ENCODE measurements around the gene LRRC7. TPM values are rescaled to one million over a fixed set of nuclear protein-coding genes. Genes with fewer than 3 reads are reported as not detected.

Gene LRRC7
- polyA plus RNA-seq, 1 experiment, result 0.22 TPM

DNA sequence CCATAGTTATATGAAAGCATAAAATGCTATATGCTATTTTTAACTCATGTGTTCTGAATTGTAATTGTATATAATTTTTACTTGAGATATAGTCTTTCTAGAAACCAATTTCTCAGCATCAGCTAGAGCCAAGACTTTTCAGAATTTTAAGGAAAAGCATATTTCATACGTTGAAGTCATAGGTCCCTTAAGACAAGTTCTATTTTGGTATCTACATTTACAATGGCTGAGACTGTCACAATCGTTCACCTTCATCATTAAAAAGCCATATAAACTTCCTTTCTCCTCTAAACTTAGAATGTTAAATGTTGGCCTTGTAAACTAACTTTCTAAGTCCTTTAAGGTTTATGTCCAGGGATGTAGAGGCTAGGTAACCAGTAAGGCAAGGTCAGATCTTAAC is 533.5 kb downstream of the LRRC7 start:
- TF ChIP-seq, protein P1, sequence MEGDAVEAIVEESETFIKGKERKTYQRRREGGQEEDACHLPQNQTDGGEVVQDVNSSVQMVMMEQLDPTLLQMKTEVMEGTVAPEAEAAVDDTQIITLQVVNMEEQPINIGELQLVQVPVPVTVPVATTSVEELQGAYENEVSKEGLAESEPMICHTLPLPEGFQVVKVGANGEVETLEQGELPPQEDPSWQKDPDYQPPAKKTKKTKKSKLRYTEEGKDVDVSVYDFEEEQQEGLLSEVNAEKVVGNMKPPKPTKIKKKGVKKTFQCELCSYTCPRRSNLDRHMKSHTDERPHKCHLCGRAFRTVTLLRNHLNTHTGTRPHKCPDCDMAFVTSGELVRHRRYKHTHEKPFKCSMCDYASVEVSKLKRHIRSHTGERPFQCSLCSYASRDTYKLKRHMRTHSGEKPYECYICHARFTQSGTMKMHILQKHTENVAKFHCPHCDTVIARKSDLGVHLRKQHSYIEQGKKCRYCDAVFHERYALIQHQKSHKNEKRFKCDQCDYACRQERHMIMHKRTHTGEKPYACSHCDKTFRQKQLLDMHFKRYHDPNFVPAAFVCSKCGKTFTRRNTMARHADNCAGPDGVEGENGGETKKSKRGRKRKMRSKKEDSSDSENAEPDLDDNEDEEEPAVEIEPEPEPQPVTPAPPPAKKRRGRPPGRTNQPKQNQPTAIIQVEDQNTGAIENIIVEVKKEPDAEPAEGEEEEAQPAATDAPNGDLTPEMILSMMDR (IDR thresholded peaks at IDR 0.05; ENCODE audit: insufficient read depth, low read depth, low read length), result no peak
- DNase-seq (ENCODE audit: low read depth), result no peak
- H3K27me3 ChIP-seq (ENCODE audit: control insufficient read depth, insufficient read depth, low read length), result no peaks in the 10 kb centered on the region
- ChIA-PET POLR2A (no interaction called here), CTCF (no interaction called here)
- no peak overlapping the region for H3K4me3 ChIP-seq (ENCODE audit: low read depth, low read length)
- H3K36me3 ChIP-seq (ENCODE audit: control insufficient read depth, insufficient read depth, low read length), result no peaks in the 10 kb centered on the region

DNA sequence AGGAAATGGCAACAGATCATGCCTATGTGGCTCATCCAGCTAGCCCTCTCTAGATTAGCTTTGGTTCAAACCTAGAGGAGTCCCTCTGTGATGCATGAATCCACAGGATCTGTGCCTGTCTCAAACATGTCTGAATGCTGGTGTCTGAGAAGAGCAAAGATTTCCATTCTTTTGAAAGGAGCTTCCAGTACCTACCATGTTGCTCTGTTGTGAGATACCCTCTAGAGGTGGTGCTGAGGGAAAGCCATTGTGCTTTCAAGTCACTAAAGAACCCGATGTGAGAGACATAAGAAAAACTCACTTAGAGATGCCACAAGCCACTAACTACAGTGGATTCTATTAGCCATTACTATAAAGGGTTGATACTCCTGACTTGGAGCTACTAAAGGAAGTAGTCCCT is 534.1 kb downstream of the LRRC7 start:
- CTCF ChIA-PET, result no interaction called here
- no peak overlapping the region for H3K4me3 ChIP-seq (ENCODE audit: low read depth, low read length)
- no peaks in the 10 kb centered on the region for H3K27me3 ChIP-seq (ENCODE audit: control insufficient read depth, insufficient read depth, low read length)
- no peak for DNase-seq (ENCODE audit: low read depth)
- POLR2A ChIA-PET, result no interaction called here
- TF ChIP-seq, protein P1 (IDR thresholded peaks at IDR 0.05; ENCODE audit: insufficient read depth, low read depth, low read length), result no peak
- H3K36me3 ChIP-seq (ENCODE audit: control insufficient read depth, insufficient read depth, low read length), result no peaks in the 10 kb centered on the region

DNA sequence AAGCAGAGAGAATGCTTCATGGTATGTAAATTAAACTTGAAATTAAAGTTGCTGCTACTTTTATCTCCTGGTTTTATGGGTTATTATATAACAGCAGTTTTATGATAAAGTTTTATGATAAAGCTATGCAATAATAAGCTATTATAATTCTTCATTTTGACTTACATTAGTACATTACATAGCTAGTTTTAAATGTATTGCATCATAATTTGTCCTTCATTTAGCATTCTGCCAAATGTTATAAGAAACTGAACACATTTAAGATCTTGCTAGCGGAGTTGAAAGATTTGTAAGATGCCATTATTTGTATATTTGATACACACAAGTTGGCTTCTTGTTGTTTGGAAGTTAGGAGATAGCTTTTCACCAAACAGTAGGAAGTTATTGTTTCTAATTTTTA is 536.0 kb downstream of the LRRC7 start:
- CTCF ChIA-PET, result interaction anchor here (0.6 to 1.1 kb wide), 2 partner anchors 29 to 296 kb away, joined by 3 read pairs; no protein-coding TSS in a partner anchor
- TF ChIP-seq, protein P1 (IDR thresholded peaks at IDR 0.05; ENCODE audit: insufficient read depth, low read depth, low read length), result no peak
- DNase-seq (ENCODE audit: low read depth), result no peak
- POLR2A ChIA-PET, result no interaction called here
- Histone ChIP-seq H3K27me3 (ENCODE audit: control insufficient read depth, insufficient read depth, low read length) (no peaks in the 10 kb centered on the region), H3K36me3 (ENCODE audit: control insufficient read depth, insufficient read depth, low read length) (no peaks in the 10 kb centered on the region), H3K4me3 (ENCODE audit: low read depth, low read length) (no peak overlapping the region)

DNA sequence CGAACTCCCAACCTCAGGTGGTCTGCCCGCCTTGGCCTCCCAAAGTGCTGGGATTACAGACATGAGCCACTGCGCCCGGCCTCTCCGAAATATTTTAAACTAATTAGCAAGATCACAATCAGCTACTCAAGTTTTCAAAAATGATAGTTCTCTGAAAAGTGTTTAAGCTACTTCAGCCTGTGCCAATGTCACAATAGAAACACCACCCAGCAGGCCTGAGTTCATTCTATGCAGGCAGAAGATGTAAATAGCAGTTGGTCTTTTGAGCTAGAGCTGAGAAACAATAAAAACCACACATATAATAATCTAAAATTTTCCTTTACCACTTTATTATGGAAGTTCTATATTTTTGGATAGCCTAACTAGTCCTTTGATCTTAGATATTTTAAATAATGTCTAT is 541.5 kb downstream of the LRRC7 start:
- Histone ChIP-seq H3K36me3 (ENCODE audit: control insufficient read depth, insufficient read depth, low read length) (no peaks in the 10 kb centered on the region), H3K27me3 (ENCODE audit: control insufficient read depth, insufficient read depth, low read length) (no peaks in the 10 kb centered on the region), H3K4me3 (ENCODE audit: low read depth, low read length) (no peak overlapping the region)
- TF ChIP-seq, protein P1 (IDR thresholded peaks at IDR 0.05; ENCODE audit: insufficient read depth, low read depth, low read length), result no peak
- POLR2A ChIA-PET, result no interaction called here
- no peak for DNase-seq (ENCODE audit: low read depth)
- CTCF ChIA-PET, result interaction anchor here (1.1 kb wide), 1 partner anchor 13 kb away, joined by 3 read pairs; no protein-coding TSS in a partner anchor

DNA sequence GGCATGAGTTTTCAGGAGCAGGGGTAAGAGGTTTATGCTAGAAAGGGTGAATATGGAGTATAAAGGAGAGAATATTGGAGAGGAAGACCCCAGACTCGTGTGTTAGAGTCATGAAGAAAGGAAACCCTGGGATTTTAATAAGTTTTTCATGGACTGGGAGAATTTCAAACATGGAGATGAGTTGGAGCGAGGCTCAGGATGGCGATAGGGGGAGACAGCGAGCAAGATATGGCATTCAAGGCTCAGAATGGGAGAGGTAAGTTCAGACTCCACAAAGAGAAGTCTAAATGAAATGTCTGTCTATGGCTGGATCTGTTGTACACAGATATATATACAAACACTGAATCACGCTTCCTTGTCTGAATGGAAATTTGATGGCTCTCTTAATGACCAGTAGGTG is 545.1 kb downstream of the LRRC7 start:
- POLR2A ChIA-PET, result no interaction called here

More for the DNA sequence above, 545.1 kb downstream of the LRRC7 start:
- CTCF ChIA-PET, result interaction anchor here (0.9 kb wide), 1 partner anchor 8 kb away, joined by 3 read pairs; no protein-coding TSS in a partner anchor
- no peak overlapping the region for H3K4me3 ChIP-seq (ENCODE audit: low read depth, low read length)
- no peaks in the 10 kb centered on the region for H3K36me3 ChIP-seq (ENCODE audit: control insufficient read depth, insufficient read depth, low read length)
- H3K27me3 ChIP-seq (ENCODE audit: control insufficient read depth, insufficient read depth, low read length), result no peaks in the 10 kb centered on the region
- TF ChIP-seq, protein P1 (IDR thresholded peaks at IDR 0.05; ENCODE audit: insufficient read depth, low read depth, low read length), result no peak
- no peak for DNase-seq (ENCODE audit: low read depth)
